Measurements from ENCODE around the gene CDT1.

The CDT1 gene

GRCh38 chr16:88803264-88803987, at the start of gene CDT1:
TSS of gene CDT1 (plus strand) at chr16:88803789. CDS start at chr16:88803832, 43 bp downstream.
- DNase-seq, result peak; percentile 84

- DNase-seq, result no peak
These were observed 49.3 kb upstream of the CDT1 start for GRCh38 chr16:88754109-88754911.

GRCh38 chr16:88754912-88755744, 48.5 kb upstream of the CDT1 start:
- no peak for DNase-seq

GRCh38 chr16:88755745-88756443, 47.7 kb upstream of the CDT1 start:
- no peak for DNase-seq

GRCh38 chr16:88758227-88758943, 45.2 kb upstream of the CDT1 start:
- no peak for DNase-seq

GRCh38 chr16:88758944-88759244, 44.7 kb upstream of the CDT1 start:
- no peak for DNase-seq

GRCh38 chr16:88759245-88759975, 44.2 kb upstream of the CDT1 start:
- peak; percentile 61 for DNase-seq

GRCh38 chr16:88759976-88760350, 43.6 kb upstream of the CDT1 start:
- DNase-seq, result no peak

GRCh38 chr16:88760424-88761142, 43.0 kb upstream of the CDT1 start:
- no peak for DNase-seq

- no peak for DNase-seq
These were observed 42.5 kb upstream of the CDT1 start for GRCh38 chr16:88761143-88761534.

- DNase-seq, result no peak
These were observed 41.8 kb upstream of the CDT1 start for GRCh38 chr16:88761830-88762229.

- DNase-seq, result no peak
These were observed 41.2 kb upstream of the CDT1 start for GRCh38 chr16:88762258-88762870.

GRCh38 chr16:88762941-88763340, 40.6 kb upstream of the CDT1 start:
- DNase-seq, result no peak

- DNase-seq, result no peak
These were observed 40.0 kb upstream of the CDT1 start for GRCh38 chr16:88763502-88764053.

GRCh38 chr16:88764080-88764479, 39.5 kb upstream of the CDT1 start:
- DNase-seq, result no peak

GRCh38 chr16:88764913-88765349, 38.7 kb upstream of the CDT1 start:
- no peak for DNase-seq

- DNase-seq, result no peak
These were observed 36.6 kb upstream of the CDT1 start for GRCh38 chr16:88766975-88767374.

- no peak for DNase-seq
These were observed 36.0 kb upstream of the CDT1 start for GRCh38 chr16:88767546-88768070.

GRCh38 chr16:88768071-88768783, 35.4 kb upstream of the CDT1 start:
- no peak for DNase-seq
